Hair follicular keratinocyte (primary cell): ENCODE data around the gene MUSK. TPM values are rescaled to one million over a fixed set of nuclear protein-coding genes. Genes with fewer than 3 reads are reported as not detected.

ENCODE experiments used
- total RNA-seq: library from RNA; depleted of rRNA; stranded (reverse); fragments of >200 nt; gene quantifications from 2 replicates; pipeline ENCODE4 v1.2.3, GENCODE V29; 2015

MUSK gene
- not detected in 2 replicates for total RNA-seq

GRCh38 chr9:110668570-110669167 is at the start of gene MUSK:
MUSK (plus strand) TSS chr9:110668791; CDS start chr9:110668905, 114 bp downstream.

Other genes starting within 250 kb of the MUSK start
- 0.04 and 1.6 TPM in 2 replicates for gene SVEP1, start 89.0 kb upstream of the MUSK start, total RNA-seq